ENCODE results near the gene STMN1.

Gene STMN1

GRCh38 chr1:25918615-25919014 lies 12.4 kb upstream of the STMN1 start:
- DNase-seq, result no peak

- DNase-seq, result no peak
Observed at GRCh38 chr1:25917996-25918395, 11.8 kb upstream of the STMN1 start.

GRCh38 chr1:25916460-25916859 lies 10.2 kb upstream of the STMN1 start:
- no peak for DNase-seq

DNA sequence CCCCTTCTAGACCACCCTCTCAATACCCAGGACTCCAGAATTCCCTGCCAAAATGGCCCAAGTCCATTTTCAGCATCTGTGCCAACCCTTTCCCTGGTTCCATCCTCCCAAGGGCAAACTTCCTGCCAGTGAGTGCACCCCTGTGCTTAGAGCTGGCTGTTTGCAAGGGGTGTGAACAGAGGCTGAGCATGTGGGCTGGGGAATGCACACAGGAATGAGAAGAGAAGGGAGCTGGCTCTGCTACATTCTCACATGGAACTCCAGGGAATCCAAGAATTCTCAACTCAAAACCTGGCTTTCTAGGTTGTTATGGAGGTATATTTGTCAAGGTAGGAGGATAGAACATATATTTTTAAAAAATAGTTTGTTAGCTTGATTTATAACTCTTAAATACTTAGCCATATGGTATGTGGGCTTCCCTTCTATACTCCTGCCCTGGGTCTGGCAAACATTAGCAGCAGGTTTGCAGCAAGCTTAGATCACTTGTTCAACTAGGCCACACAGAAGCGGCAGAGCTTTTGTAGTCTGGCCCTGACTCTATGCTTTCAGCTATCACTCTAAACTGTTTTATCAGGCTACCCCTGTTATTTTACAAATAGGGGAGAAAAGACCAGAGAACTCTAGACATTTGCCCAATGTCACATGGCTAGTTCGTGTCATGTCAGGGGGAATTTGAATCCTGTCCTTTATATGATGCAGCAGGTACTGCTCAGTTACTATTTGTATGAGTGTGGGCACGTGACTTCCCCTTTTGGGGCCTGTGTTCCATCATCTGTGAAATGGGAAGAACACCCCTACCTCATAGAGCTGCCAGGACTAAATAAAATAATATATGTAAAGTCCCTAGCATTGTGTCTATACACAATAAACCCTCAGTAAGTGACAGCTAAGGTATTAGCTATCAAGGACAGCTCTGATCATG lies 8.1 kb upstream of the STMN1 start:
- DNase-seq, result no peak

DNA sequence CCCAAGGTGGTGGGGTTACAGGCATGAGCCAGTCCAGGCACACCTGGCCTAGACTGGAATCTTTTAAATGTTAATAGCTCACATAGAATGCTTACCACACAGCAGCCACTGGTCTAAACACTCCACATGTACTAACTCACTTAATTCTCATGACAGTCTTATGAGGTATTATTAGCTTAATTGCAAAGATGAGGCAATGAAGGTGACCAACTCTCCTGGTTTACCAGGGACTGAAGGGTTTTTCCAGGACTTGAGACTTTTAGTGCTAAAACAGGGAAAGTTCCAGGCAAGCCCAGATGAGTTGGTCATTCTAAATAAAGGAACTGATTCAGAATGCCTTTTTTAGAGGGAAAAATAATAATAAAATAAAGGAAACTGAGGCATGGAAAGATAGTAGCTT lies 7.0 kb upstream of the STMN1 start:
- no peak for DNase-seq

DNA sequence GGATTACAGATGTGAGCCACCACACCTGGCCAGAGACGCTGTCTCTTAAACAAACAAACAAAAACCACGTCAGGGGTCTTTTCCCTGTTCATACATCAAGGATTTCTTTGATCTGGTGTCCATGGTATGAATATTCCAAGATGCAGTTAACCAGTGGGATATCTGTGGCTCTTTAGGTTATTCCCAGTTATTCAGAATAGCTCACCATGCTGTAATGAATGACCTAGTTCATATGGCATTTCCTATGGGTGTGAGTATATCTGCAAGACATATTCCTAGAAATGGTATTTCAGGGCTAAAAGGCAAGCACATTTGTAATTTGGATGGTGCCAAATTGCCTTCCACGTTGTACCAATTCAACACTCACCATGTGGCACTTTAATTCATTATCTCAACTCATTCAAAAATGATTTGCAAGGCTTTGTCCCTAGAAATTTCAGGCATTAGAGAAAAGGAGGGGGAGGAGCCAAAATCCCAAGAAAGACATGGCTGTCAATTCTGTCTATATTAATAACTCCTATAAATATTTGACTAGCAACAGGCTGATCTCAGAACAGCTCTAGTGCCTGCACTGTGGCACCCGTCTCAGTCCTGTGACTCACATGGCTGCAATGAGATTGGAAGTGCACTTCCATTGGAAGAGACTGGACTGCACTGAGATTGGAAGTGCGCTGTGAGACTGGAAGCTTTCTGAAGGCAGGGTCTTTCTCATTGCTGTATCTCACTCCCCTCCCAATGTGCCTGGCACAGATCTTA lies 6.0 kb upstream of the STMN1 start:
- no peak for DNase-seq

DNA sequence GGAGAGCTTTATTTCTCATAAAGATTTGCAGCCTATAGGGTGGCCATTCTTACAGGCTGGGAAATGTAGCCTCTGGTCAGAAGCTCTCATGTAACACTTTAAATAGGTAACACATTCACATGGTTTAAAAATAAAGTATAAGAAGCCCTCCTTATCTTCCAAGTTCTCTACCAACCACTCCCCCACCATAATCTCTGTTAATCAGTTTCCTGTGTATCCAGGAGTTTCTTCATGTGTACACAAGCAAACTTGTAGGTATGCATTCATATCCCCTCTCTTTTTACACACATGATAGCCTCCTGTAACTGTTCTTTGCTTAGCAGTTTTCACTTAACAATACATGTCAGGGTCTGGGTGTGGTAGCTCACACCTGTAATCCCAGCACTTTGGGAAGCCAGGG lies 4.9 kb upstream of the STMN1 start:
- no peak for DNase-seq

GRCh38 chr1:25909040-25909439 lies 2.8 kb upstream of the STMN1 start:
- peak in 1 of 2 experiments; percentile 4 for DNase-seq

- DNase-seq, result no peak
Observed at GRCh38 chr1:25908161-25908560, 1.9 kb upstream of the STMN1 start.

- DNase-seq, result no peak
Observed at GRCh38 chr1:25907601-25908000, 1.4 kb upstream of the STMN1 start.

DNA sequence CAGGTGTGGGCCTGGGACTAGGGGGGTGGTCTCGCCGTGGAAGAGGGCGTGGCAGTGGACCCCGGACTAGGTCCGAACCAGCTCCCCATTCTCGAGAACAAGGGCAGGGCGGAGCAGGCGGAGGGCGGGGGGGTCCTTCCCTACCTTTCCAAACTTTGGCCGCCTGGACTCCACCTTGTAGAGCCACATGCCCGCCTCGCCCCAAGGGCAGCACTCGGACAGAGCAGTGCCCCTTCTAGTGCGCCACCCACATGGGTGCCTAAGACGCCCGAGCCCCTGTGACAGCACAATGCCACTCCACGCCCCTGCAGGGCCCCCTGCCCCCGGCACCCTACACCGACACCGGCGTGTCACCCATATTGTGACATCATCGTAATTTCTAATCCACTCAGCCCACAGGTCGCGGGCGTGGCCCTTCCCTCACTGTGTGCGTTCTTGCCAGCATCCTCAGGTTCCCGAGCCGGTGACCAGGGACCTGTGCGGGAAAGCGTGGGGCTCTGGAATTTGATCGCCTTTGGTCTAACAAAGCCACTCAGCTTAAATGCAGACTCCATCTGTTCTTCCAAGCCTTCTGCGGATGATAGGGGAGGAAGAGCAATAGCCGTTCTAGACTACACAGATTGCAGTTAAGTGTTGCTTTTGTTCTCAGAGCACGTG lies 553 bp upstream of the STMN1 start:
- peak; percentile 50 to 78 for DNase-seq

- DNase-seq, result peak; percentile 83 to 97
Observed at GRCh38 chr1:25904943-25905679, 1.1 kb downstream of the STMN1 start.

DNA sequence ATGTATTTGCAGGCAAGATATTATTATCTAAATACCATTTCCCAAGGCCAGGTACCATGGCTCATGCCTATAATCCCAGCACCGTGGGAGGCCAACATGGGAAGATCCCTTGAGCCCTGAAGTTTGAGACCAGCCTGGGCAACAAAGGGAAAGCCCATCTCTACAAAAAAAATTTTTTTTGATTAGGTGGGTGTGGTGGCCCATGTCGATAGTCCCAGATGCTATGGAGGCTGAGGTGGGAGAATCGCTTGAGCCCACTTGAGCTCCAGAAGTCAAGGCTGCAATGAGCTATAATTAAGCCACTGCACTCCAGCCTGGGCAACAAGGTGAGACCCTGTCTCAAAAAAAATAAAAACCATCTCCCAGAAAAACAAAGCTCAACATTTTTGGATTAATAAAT lies 2.2 kb downstream of the STMN1 start:
- no peak for DNase-seq

DNA sequence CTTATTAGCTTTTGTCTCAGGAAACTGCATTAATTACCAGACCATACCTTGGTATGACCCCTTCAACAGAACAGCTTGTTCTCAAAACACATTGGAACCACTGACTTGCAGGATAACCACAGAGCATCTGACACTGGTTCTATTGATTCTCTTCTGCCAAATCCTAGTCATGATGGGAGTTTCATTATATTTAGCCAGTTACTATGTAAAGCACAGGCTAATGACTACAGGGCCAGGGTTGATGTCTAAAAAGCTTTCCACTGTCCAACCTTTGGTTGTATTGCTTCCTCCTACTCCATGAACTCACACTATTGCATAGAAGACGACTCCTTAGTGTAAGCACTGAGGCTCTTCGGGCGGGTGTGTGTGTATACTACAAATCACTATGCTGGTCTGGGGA lies 3.8 kb downstream of the STMN1 start:
- no peak for DNase-seq

DNA sequence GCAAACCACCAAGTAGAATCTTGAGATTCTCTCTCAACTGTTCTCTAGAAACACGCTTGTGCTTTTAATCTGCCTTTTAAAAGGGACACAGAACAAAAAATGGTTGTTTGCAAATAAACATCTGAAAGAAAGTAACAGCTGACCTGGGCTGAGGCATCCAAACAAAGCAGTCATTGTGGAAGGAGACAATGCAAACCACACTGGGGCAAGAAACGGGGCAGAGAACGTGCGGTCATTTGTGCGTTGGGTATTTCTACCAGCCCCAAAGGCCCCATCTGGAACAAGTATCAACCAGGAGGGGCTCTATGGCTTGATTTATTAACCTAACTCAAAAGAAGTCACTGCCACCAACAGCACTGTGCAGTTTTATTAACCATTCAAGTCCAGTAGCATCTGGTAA lies 6.0 kb downstream of the STMN1 start:
- DNase-seq, result no peak

- no peak for DNase-seq
Observed at GRCh38 chr1:25899792-25900191, 6.4 kb downstream of the STMN1 start.

GRCh38 chr1:25898223-25899015 lies 7.8 kb downstream of the STMN1 start:
- DNase-seq, result no peak

GRCh38 chr1:25897754-25898153 lies 8.5 kb downstream of the STMN1 start:
- DNase-seq, result no peak

- no peak for DNase-seq
Observed at GRCh38 chr1:25896266-25896665, 10.0 kb downstream of the STMN1 start.

DNA sequence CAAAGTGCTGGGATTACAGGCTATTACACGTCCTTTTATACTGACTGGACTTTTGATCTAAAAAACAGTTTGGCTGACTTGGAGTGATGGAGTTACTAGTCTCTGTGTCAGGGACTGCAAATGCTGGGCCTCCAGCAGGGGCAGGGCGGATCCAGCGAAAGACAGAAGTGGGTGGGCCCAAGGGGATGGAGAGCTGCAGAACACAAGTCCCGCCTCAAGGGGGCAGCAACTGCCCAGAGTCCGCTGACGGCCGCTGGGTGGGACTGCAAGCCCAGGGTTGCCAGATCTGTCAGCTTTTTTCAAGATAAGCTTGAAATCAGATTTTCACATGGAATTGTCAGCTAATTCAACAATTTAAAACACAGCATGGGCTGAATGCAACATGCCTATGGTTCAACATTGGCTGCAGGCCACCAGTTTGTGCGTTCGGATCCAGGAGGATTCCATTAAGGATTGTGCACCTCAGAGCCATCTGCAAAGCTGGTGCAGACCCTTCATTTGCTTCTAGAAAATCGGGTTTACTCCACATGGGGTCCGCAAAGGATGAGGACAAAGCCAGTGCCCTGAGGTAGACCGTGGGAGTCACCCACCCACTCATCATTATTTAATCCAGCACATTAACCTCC lies 10.7 kb downstream of the STMN1 start:
- peak; percentile 50 to 91 for DNase-seq

- DNase-seq, result no peak
Observed at GRCh38 chr1:25893116-25893515, 13.1 kb downstream of the STMN1 start.

DNA sequence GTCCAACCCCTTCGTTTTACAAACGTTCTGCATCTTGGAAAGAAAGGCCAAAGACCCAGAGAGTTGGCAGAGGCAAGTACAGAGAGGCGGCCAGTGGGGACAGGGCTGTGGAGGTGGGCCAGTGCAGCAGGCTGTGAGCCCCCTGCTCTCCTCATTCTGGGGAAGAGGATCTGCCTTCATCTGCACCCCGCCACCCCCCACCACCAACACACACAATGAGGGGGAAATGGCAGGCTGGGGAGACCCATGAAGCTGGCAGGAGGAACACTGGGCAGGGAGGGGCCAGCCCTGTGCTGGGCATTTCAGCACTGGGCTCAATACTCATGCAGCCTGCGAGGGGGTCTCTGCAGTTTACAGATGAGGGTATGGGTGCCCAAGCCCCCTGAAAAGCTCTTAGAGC lies 14.6 kb downstream of the STMN1 start:
- no peak for DNase-seq

All from NCI-H526 (cell line).